HepG2 (cell line): ENCODE results near the gene FOSL2. TPM values are rescaled to one million over a fixed set of nuclear protein-coding genes. Genes with fewer than 3 reads are reported as not detected.

Experiments
- AHDC1 ChIP-seq: sonication (generic); formaldehyde crosslinking; IDR thresholded peaks from 2 replicates; pipeline ENCODE4 v1.5.1; 2020; ENCODE audit warnings: mild to moderate bottlenecking, missing genetic modification reagents, borderline replicate concordance
- RXRB ChIP-seq: IDR thresholded peaks from 2 replicates; pipeline ENCODE4 v1.6.1; 2016; ENCODE audit warnings: borderline replicate concordance, missing genetic modification reagents, missing compliant biosample characterization
- polyA plus RNA-seq, 8 experiments: library from polyadenylated mRNA; depleted of rRNA in 3 of 8; stranded (reverse) in 7 of 8; unstranded in 1 of 8; fragments of >200 nt; fragmentation: Illumina TruSeq in 4 of 8; extraction: Trizol in 4 of 8; gene quantifications; 2 replicates each; pipeline versions ENCODE4 v1.2.1 to v1.2.3, GENCODE V29; 2011 to 2016; ENCODE audit warnings: low read depth in 4 of 8, missing spikeins in 1 of 8, mixed read lengths in 1 of 8; ENCODE audit not compliant: insufficient read depth in 1 of 8
- total RNA-seq, 5 experiments: library from RNA; depleted of rRNA; stranded (reverse); fragments of >200 nt; fragmentation: Illumina TruSeq; extraction: Trizol; gene quantifications; 2 replicates each; pipeline ENCODE4 v1.2.3, GENCODE V29; 2016; ENCODE audit warnings: low read depth in 1 of 5
- TF ChIP-seq, protein P1 (sequence below): IDR thresholded peaks from 2 replicates; pipeline ENCODE4 v1.4.0; 2020; ENCODE audit warnings: mild to moderate bottlenecking, missing genetic modification reagents

FOSL2 gene
- total and polyA plus RNA-seq, 2 of the 13 experiments (the other 11 are each of a cell fraction or from before 2014, with no cell fraction given): 3.4 to 18.1 TPM

- TF ChIP-seq, protein P1, sequence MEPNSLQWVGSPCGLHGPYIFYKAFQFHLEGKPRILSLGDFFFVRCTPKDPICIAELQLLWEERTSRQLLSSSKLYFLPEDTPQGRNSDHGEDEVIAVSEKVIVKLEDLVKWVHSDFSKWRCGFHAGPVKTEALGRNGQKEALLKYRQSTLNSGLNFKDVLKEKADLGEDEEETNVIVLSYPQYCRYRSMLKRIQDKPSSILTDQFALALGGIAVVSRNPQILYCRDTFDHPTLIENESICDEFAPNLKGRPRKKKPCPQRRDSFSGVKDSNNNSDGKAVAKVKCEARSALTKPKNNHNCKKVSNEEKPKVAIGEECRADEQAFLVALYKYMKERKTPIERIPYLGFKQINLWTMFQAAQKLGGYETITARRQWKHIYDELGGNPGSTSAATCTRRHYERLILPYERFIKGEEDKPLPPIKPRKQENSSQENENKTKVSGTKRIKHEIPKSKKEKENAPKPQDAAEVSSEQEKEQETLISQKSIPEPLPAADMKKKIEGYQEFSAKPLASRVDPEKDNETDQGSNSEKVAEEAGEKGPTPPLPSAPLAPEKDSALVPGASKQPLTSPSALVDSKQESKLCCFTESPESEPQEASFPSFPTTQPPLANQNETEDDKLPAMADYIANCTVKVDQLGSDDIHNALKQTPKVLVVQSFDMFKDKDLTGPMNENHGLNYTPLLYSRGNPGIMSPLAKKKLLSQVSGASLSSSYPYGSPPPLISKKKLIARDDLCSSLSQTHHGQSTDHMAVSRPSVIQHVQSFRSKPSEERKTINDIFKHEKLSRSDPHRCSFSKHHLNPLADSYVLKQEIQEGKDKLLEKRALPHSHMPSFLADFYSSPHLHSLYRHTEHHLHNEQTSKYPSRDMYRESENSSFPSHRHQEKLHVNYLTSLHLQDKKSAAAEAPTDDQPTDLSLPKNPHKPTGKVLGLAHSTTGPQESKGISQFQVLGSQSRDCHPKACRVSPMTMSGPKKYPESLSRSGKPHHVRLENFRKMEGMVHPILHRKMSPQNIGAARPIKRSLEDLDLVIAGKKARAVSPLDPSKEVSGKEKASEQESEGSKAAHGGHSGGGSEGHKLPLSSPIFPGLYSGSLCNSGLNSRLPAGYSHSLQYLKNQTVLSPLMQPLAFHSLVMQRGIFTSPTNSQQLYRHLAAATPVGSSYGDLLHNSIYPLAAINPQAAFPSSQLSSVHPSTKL: peak; percentile 20; the same call in 1 of the 2 replicates
- TF ChIP-seq AHDC1 (CRISPR knock-in tag) (0 out of 2 replicates have a peak, but pooled peaks have one; percentile 19), RXRB (CRISPR knock-in tag) (peak; percentile 65; the same call in 1 of the 2 replicates)
Observed at GRCh38 chr2:28435814-28436351, 43.2 kb downstream of the FOSL2 start (continued).
